ENCODE results near the gene SPPL3.

Gene SPPL3

DNA sequence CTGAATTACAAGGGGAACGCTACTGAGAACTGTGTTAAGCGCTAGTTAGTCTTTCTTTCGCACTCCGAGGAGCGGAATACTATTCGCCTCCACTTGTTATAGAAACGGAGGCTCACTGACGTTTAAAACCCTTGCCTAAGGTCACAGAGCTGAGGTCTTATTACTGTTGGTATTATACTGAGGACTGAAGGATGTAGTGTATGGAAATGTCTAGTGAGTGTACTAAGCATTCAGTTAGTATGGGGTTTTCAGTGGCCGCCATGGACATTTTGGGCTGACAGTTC lies 177.7 kb downstream of the SPPL3 start:
- TF ChIP-seq RAD21 (IDR thresholded peaks at IDR 0.05; ENCODE audit: low read depth) (no peak), EGR1 (IDR thresholded peaks at IDR 0.05) (no peak), TEAD4 (IDR thresholded peaks at IDR 0.05) (no peak), REST (IDR thresholded peaks at IDR 0.05; ENCODE audit: low read depth) (no peak), ZBTB7A (IDR thresholded peaks at IDR 0.05; ENCODE audit: low read depth) (no peak), EP300 (IDR thresholded peaks at IDR 0.05; ENCODE audit: borderline replicate concordance) (no peak), TAF1 (IDR thresholded peaks at IDR 0.05; ENCODE audit: low read depth) (no peak), CREB1 (IDR thresholded peaks at IDR 0.05; ENCODE audit: low read depth) (no peak), NFIC (IDR thresholded peaks at IDR 0.05) (no peak), FOXM1 (IDR thresholded peaks at IDR 0.05; ENCODE audit: borderline replicate concordance, low read depth) (no peak), CEBPB (IDR thresholded peaks at IDR 0.05) (no peak), TCF12 (IDR thresholded peaks at IDR 0.05; ENCODE audit: low read depth) (no peak), YY1 (IDR thresholded peaks at IDR 0.05; ENCODE audit: low read depth) (no peak)
- TF ChIP-seq, protein P1, sequence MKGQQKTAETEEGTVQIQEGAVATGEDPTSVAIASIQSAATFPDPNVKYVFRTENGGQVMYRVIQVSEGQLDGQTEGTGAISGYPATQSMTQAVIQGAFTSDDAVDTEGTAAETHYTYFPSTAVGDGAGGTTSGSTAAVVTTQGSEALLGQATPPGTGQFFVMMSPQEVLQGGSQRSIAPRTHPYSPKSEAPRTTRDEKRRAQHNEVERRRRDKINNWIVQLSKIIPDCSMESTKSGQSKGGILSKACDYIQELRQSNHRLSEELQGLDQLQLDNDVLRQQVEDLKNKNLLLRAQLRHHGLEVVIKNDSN (IDR thresholded peaks at IDR 0.05), result no peak
- TF ChIP-seq, protein P2, sequence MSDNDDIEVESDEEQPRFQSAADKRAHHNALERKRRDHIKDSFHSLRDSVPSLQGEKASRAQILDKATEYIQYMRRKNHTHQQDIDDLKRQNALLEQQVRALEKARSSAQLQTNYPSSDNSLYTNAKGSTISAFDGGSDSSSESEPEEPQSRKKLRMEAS (IDR thresholded peaks at IDR 0.05), result no peak

DNA sequence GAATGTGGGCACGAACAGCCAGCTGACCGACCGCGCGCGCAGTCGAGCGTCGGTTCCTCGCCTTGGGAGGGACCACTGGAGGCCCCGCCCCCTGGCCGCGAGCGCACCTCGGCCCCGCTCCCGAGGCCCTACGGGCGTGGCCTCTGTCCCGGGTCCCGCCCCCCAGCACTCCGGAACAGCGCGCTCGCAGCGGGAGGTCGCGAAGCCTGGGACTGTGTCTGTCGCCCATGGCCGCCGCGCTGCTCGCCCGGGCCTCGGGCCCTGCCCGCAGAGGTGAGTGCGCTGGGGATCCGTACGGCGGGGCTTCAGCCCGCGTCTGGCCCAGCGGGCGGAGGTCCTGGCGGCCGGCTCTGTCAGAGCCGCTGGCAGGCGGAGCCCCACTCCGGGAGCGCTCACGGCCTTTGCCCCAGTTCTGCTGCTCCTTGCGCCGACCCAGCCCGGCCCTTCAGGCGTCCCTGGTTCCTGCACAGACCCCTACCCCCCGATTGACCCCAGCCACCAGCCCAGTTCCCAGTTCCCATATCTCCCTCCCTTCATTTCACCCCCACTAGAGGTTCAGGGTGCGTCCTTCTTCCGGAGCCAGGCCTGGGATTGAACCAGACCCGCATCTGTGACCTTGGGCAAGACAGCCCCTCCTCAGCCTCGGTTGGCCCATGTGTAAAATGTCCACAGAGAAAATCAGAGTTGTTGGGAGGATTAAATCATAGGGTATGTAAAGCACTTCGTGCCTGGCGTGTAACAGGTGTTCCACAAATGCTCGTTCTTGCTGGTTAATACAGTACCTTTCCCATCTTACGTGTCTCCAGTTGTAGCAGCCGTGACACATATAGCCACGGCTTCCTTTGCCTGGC lies 178.3 kb downstream of the SPPL3 start, which contains the start of gene ACADS:
TSS of gene ACADS (plus strand) at position 168 of the 851 bp plus-strand sequence. CDS start at position 228, 60 bp downstream.
- peak; percentile 81 for TF ChIP-seq YY1 (IDR thresholded peaks at IDR 0.05; ENCODE audit: low read depth)
- TF ChIP-seq TAF1 (IDR thresholded peaks at IDR 0.05; ENCODE audit: low read depth), result peak; percentile 67
- TF ChIP-seq, protein P1 (IDR thresholded peaks at IDR 0.05), result 0 out of 2 replicates have a peak, but pooled peaks have one; percentile 2
- no peak; the same call in 1 of the 2 replicates for TF ChIP-seq TCF12 (IDR thresholded peaks at IDR 0.05; ENCODE audit: low read depth)
- TF ChIP-seq EP300 (IDR thresholded peaks at IDR 0.05; ENCODE audit: borderline replicate concordance), result no peak
- no peak for TF ChIP-seq CREB1 (IDR thresholded peaks at IDR 0.05; ENCODE audit: low read depth)
- TF ChIP-seq NFIC (IDR thresholded peaks at IDR 0.05), result no peak; the same call in 1 of the 2 replicates
- TF ChIP-seq, protein P2 (IDR thresholded peaks at IDR 0.05), result no peak
- TF ChIP-seq CEBPB (IDR thresholded peaks at IDR 0.05), result no peak
- 0 out of 2 replicates have a peak, but pooled peaks have one; percentile 39 for TF ChIP-seq ZBTB7A (IDR thresholded peaks at IDR 0.05; ENCODE audit: low read depth)

DNA sequence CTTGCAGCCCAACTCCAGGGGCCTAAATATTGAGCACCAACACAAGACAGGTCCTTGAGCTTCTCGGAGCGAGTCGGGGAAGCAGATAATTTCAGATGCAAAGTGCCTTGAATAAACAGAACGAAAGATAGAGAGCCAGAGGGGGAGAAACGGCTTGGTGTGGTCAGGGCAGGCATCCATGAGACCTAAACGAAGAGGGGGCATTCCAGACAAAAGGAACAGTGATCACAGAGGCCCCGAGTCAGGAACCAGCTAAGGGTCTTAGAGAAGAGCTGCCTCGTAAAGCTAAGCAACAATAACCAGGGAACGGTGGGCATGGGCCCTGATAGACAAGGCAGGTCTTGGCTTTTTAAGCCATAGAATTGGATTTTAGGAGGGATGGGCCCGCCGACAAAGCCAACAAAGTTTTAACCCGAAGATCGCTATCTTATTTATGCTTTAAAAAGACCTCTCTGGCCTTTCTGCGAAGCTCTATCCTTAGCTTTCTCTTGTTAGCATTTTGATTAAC lies 179.0 kb downstream of the SPPL3 start:
- TF ChIP-seq REST (IDR thresholded peaks at IDR 0.05; ENCODE audit: low read depth) (no peak), CEBPB (IDR thresholded peaks at IDR 0.05) (no peak), EP300 (IDR thresholded peaks at IDR 0.05; ENCODE audit: borderline replicate concordance) (no peak), ZBTB7A (IDR thresholded peaks at IDR 0.05; ENCODE audit: low read depth) (no peak), TCF12 (IDR thresholded peaks at IDR 0.05; ENCODE audit: low read depth) (no peak), YY1 (IDR thresholded peaks at IDR 0.05; ENCODE audit: low read depth) (no peak), CREB1 (IDR thresholded peaks at IDR 0.05; ENCODE audit: low read depth) (no peak), TEAD4 (IDR thresholded peaks at IDR 0.05) (no peak), EGR1 (IDR thresholded peaks at IDR 0.05) (no peak)

GRCh38 chr12:120724720-120725119 lies 179.4 kb downstream of the SPPL3 start:
- no peak for TF ChIP-seq CREB1 (IDR thresholded peaks at IDR 0.05; ENCODE audit: low read depth)
- TF ChIP-seq FOXM1 (IDR thresholded peaks at IDR 0.05; ENCODE audit: borderline replicate concordance, low read depth), result no peak
- TF ChIP-seq TCF12 (IDR thresholded peaks at IDR 0.05; ENCODE audit: low read depth), result no peak
- TF ChIP-seq CEBPB (IDR thresholded peaks at IDR 0.05), result no peak
- no peak for TF ChIP-seq TEAD4 (IDR thresholded peaks at IDR 0.05)
- TF ChIP-seq EGR1 (IDR thresholded peaks at IDR 0.05), result no peak
- TF ChIP-seq TAF1 (IDR thresholded peaks at IDR 0.05; ENCODE audit: low read depth), result no peak
- TF ChIP-seq NFIC (IDR thresholded peaks at IDR 0.05), result no peak

GRCh38 chr12:120722784-120723183 lies 181.4 kb downstream of the SPPL3 start:
- TF ChIP-seq, protein P1 (IDR thresholded peaks at IDR 0.05), result no peak
- no peak for TF ChIP-seq CEBPB (IDR thresholded peaks at IDR 0.05)
- no peak for TF ChIP-seq RAD21 (IDR thresholded peaks at IDR 0.05; ENCODE audit: low read depth)
- no peak for TF ChIP-seq NFIC (IDR thresholded peaks at IDR 0.05)
- TF ChIP-seq FOXM1 (IDR thresholded peaks at IDR 0.05; ENCODE audit: borderline replicate concordance, low read depth), result no peak
